HK-2 (cell line): ENCODE data around the gene CATSPERB.
"Not testable (repeated sequence)": the region's sequence is repeated elsewhere in the genome, so short reads cannot be mapped to it uniquely, and the experiment has no call there.

Experiments
- DNase-seq: peaks from one replicate; pipeline ENCODE4 v3.0.0-alpha.2; 2018; ENCODE audit not compliant: unreplicated experiment

CATSPERB gene, protein sequence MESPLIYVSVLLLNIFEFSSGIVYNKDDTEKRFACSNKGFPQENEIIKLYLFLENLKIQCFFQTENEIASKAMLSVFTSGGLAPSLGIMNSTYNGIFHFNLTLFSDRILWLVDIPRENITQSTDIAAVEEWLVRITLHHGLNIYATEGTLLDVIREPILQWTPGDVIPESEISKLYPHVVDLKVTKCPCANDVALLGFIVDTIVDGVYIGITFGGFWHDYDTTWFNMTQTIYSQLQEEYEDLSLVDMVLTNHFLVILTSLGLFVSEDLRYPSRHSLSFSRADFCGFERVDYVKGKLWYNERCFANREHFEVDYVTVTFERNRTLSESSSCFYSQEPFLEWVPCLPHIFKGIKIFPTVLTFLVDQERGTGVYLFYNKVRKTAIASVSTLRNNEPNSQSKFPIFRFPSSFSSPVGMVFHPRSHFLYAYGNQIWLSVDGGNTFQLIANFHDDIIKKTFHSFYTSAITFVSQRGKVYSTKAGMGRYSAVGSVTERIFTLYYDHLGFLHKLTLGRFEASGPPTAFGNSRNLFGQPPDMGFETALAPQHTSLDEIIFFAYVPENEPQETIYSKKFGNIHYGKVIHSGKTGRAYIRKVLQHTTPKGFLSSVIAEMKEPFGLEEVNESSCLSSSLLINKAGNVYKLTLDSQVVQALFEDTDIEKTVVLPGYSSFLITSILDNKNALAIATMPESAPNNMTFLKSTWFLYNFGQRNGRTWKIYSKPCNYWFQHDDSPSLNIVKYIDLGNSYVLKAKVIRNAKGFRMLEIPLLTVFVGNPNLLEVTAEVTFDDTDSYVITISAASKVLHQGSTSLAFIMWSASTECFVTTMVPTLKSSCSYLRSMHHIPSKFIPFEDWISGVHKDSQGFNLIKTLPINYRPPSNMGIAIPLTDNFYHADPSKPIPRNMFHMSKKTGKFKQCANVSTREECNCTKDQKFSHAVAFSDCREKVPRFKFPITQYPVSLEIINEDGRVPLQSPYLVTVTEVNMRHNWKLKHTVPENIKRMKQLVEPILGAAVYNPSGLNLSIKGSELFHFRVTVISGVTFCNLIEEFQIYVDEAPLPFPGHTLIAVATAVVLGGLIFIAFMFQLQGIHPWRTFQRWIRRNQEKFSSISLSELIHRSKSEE

DNA sequence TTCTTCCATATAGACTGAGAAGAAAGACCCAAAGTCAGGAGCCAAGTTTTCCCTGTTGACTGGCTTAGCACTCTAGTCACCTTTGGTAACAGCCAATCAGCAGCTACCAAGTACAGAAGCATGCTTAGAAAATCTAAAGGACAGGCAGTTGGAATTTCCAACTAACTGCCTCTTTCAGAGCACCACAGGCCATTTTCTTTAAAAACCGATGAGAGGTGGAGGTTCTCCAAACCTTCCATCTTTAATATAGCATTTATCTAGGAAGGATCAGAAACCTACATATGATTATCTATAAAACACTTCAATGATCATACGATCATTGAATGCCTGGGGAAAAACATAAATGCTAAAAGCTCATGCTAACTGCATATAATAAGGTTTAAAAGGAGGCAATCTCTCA lies at the start of gene CATSPERB:
Gene CATSPERB, minus strand, starts transcription at position 101 of the 400 bp plus-strand sequence. CDS start 2,607 bp downstream, outside the sequence.
- no peak for DNase-seq

DNA sequence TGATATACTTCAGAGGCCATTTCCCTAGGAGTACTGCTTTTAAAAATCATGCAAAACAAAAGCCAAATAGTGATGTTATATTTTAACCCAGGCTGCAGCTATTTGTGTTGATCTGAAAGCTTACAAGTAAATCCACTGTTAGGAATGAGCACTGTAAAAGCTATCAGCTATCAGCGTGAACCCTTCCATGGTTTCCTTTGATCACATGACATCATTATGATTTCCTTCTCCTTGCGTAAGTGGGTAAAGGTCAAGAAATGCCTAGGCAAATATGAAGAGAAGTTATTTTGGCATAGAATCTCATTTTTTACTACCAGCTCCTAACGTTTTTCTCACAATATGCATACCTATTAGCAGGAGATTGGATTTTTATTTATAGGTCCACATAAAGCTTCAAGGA lies 48.6 kb upstream of the CATSPERB start:
- DNase-seq: no peak

DNA sequence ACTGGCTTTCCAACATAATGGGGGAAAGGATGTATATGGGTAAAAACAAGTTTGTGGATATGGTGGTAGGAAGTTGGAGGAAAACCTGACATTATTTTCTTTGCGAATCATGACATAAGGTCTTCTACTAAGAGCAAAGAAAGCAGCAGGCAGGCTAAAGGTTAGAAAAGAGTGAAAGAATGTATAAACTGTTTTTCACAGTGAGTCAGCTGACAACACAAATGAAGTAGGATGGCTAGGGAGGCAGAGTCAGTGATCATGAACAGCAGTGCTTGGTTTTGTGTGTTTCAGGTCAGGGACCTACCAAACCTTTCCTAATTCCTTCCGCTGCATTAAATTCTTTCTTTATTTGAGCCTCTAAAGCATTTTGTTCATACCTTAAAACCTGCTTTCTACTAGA lies 46.3 kb upstream of the CATSPERB start:
- no peak for DNase-seq

DNA sequence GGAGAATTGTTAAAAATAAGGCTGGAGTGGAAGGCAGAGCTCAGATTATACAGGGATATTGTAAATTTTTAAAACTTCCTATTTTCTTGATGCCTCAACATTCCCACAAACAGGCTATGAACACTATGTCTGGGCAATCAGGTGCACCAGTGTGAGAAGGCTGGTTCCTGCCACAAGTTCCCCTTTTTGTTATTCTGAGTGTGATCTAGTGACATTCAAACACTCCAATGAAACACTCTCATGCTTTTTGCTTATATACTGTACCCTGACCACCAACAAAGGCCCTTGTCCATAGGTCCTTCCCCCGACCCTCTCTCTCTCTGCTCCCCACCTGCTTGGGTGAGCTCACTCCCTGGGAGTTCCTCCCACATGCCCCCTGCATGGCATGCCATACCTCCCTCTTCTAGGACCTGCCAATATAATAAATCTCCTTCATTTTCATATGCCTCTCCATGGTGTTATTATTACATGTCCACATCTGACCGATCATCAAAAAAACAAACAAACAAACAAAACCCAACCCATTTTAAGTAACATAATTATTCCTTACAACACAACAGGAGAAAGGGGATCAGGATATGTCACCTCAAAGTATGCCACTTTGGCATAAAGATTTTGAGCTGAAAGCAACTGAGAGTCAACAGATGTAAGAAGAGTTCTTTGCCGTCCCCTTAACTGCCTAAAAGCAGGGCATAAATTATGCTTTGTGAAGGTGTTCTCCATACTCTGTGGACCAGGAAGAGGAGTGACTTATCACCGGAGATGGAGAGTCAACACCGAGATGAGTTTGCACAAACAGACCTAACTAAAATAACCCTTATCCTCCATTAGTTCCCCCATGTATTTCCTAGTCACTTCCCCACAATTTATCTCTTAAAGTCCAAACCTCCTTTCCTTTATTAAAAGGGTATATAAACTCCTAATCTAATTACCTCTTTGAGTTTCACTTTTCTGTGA lies 42.5 kb upstream of the CATSPERB start:
- DNase-seq: no peak

DNA sequence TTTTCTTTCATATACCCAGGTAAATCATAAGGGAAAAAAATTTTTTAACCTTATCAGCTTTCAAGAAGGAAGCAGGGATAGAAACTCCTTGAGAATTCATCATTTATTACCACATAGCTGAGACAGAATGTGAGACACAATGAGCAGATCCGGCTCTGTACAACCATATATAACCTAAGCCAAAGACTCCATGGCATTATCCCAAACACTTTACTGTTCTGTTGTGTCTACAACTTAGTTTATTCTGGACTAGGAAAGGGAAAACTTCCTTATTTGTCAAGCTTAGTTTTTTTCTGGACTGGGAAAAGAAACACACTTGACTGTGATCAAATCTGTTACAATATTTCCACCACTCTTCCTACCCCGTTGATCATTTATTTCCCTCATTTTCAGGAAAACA lies 38.3 kb upstream of the CATSPERB start:
- DNase-seq: no peak

DNA sequence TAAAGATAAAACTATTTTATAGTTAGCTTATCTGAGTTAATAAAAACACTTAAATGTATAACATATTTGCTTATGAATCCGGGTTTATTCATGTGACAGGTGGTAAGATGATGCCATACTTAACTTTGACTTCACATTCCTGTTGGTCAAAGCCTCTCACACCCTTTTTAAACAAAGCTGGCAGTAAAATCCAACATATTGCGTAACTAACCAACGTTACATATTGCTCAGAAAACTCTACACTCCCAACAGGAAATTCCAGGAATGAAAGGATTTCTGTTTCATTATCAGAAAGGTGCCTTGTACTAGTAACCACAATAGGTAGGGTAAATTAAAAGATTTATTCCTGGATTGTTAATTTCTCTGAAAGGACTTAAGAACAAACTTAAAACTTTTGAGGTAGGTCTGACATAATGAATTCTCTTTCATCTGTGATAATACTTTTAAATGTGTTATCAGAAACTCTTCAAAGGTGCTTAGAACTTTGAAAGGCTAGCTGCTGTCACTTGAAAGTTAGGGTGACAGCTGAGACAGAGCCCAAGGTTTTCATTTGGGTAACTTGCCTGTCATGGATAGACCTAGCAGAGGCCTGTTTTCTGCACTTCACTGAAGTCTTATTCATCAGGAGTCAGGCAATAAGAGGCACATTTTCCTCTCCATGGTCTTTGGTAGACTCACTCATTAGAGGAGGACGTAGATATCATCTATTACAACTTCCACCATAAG lies 23.8 kb upstream of the CATSPERB start:
- DNase-seq: no peak

DNA sequence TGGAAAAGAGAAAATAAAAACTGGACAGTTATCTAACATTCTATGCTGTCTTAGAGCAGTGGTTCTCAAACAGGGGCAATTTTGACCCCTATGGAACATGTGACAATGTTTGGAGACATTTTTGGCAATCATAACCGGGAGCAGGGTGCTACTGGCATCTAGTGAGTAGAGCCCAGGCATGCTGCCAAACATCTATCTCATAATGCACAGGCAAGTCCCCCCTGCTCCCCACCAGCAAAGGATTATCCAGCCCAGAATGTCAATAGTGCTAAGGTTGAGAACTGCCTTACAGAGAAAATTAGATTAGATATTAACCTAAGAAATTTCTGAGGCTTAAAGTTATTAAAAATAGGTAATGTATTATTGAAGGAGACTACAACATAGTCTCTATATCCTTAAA lies 22.9 kb upstream of the CATSPERB start:
- no peak for DNase-seq

DNA sequence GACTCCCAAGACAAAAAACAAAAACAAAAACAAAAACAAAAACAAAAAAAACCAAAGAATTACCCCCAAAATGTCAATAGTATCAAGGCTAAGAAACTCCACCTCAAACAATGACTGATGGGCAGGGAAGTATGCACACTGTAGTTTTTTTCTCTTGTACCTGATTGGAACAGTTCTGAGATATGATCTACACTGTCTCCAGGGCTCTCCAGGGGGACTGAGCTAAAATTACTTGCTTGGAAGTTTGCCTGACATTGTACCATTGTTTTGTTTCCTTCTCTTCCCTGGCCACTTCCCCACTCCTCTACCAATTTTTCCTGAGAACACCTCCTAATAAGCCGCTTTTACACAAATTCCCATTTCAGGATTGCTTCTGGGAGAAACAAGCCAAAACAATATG lies 22.3 kb upstream of the CATSPERB start:
- DNase-seq: no peak

DNA sequence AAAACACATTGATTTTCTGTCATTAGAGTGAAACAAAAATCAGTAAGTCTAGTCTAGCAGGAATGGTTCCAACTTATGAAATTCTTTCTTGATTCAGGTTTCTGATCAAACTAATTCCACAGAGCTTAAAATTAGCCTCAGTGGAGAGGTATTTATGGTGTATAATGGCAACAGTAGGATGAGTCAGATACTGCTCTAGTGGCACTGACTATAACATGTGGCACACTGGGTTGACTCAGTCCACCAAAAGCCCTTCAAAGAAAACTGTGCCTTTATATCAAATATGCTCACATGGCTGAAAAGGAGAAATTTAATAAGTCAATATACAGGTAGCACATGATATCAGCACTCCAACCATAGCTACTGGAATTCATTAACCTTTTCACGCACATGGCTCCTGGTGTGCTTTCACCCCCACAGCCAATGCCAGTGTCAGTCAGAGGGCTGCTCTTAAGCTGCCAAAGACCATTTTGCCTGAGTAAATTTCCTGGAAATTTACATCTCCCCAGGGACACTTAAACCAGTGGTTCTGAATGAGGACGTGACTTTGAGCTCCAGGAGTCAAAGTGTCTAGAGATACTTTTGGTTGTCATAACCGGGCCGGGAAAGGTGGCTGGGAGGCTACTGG lies 21.7 kb upstream of the CATSPERB start:
- no peak for DNase-seq

DNA sequence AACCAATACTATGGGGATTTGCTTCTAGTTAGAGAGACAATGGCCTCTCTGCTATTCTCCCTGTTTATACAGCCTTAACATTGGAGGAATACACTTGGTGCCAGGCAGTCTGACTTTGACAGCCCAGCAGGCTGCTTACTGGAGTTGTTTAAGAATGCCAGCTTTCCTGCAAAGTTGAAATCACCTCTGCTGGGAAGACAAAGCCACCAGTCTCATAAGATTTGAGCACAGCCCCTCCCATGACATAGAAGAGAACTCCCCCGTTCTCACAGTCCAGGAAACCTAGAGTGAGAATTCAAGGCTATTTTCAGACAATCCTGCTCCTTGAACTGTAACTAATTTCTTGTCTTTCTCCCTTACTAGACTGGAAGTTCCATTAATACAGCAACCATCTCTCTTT lies 21.1 kb upstream of the CATSPERB start:
- DNase-seq: no peak

DNA sequence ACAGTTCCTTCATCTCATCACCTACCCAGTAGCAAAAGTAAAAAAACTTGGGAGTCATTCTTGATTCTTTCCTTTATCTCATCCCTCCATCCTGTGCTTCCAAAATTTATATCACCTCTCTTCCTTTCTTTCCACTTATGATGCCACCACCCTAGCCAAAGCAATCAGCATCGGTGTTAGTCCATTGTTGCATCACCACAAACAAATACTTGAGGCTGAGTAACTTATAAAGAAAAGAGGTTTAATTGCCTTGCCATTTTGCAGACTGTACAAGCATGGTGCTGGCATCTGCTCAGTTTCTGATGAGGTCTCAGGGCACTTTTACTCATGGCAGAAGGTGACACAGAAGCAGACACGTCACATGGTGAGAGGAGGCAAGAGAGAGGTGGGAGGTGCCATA lies 19.8 kb upstream of the CATSPERB start:
- no peak for DNase-seq

DNA sequence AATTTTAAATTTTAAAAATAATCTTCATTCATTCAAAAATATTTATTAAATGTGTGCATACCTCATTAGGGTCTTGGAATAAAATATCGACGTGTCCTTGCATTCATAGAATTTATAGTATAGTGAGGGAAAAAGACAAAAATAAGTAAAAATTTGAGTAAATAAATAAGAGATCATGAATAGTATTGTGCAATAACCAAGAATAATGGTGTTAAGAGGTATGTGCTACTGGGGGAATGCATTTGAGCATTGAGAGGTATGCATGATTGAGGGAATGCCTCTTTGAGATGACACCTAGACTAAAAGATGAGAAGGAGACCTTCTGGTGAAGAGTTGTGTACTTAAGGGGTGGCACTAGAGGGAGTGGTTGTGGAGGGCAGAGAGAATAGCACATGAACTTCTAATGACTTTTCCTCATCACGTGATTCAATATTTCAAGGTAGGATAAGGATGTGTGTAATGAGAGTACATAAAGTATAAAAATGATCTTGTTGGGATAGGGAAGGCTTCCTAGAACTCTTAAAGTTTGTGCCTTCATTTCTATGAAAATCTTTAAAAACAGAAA lies 18.8 kb upstream of the CATSPERB start:
- DNase-seq: no peak

DNA sequence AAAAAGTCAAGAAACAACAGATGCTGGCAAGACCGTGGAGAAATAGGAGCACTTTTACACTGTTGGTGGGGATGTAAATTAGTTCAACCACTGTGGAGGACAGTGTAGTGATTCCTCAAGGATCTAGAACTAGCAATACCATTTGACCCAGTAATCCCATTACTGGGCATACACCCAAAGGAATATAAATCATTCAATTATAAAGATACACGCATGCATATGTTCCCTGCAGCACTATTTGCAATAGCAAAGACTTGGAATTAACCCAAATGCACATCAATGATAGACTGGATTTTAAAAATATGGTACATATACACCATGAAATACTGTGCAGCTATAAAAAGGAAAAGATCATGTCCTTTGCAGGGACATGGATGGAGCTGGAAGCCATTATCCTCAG lies 18.0 kb upstream of the CATSPERB start:
- no peak for DNase-seq

DNA sequence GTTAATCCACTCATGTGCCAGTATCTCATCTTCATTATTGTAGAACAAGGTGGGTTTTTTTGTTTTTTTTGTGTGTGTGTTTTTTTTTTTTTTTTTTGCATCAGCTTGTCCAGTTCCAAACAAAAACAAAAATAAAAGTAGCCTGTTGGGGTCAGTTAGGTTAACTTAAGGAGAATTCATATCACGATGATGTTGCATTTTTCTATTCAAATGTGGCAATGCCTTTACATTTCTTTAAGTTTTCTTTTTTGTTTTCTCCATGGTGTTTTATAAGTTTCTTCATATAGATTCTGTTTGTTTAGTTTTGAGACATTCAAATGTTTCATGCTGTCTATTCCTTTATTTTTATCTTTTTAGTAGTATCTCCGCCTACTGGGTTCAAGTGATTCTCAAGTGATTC lies 16.2 kb upstream of the CATSPERB start:
- no peak for DNase-seq

DNA sequence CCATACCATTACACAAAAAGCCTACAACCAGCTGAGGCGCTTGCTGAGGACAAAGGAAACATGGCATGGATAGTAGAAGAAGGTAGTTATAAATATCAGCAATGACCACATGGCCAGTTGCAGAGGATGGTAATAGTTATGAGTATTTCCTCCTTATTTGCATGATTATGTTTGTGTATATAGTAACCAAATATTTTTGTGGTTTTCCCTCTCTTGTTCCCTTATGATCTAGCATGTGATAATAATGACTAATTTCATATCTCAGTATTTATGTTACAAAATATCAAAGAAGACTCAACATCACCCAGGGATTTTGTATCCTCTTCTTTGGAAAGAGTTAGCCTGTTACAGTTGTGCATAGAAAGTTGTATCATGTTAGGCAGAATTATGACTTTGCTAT lies 13.5 kb upstream of the CATSPERB start:
- DNase-seq: no peak

DNA sequence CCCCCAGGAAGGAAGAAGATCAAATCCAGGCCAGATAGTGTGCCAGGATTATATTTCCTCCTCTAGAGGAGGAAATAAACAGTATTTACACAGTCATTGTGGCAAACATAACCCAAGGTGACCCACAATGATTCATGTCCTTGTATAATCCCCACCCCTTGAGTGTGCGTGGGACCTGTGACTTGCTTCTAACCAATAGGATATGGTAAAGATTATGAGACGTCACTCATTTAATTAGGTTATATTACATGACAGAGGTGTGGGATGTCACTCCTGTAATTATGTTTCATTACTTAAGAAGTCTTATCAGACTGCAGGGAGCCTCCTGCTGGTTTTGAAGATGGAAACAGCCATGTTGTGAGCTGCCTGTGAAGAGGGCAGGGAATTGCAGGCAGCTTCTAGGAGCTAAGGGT lies 12.2 kb upstream of the CATSPERB start:
- DNase-seq: no peak

DNA sequence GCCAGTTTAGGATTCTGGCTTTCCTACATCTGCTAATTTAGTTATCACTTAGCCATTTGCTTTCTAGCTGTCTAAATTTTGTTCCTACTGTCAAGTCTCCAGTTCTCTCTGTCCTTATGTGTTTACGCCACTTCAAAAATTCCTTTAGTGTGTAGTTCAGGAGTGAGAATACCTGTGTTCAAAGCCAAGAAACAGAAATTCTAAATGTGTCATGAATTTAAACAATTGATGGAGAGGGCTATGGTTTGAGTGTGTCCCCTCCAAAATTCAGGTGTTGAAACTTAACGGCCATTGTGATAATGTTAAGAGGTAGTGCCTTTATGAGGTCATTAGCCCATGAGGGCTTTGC lies 11.4 kb upstream of the CATSPERB start:
- DNase-seq: no peak

DNA sequence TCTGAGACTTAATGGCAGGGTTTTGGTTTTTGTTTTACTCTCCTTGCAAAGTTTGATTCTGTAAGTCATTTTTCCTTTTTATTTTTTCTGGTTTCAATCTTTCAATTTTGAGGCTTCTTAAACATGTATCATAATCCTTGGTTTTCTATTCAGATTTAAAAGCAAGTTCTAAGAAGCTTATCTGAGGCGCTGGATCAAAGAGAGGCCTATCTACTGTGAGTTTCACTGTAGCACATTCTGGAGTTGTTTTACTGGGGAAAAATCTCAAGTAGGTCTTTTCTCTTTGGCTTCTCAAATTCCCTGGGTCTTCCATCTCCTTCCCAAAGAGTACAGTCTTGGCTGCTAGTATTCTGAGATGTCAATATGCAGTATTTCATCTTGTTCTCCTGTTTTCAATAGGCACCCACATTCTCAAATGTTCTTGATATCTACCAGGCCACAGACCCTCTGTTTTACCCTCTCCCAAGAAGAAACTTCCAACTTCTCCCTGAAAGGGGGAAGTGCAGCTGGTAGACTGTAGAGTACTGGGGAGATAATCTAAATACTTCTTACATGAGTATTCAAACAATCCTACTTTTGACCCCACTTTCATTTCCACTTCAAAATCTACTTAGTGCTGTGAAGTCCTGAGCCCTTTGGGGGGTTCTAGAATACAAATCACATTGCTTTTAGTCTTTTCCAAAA lies 10.9 kb upstream of the CATSPERB start:
- DNase-seq: no peak

DNA sequence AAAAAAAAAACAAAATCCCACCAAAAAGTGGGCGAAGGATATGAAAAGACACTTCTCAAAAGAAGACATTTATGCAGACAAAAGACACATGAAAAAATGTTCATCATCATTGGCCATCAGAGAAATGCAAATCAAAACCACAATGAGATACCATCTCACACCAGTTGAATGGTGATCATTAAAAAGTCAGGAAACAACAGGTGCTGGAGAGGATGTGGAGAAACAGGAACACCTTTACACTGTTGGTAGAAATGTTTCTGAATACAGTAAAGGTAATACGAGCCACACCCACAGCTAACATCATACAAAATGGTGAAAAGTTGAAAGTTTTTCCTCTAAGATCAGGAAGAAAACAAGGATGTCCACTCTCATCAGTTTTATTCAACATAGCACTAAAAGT lies 8.0 kb upstream of the CATSPERB start:
- DNase-seq: not testable (repeated sequence)
